H9 (cell line): ENCODE data around the gene ZNF430. TPM values are rescaled to one million over a fixed set of nuclear protein-coding genes. Genes with fewer than 3 reads are reported as not detected.
A peak's percentile ranks its signal among the peaks of the same experiment; 100 is the strongest.

ENCODE experiments used
- DNase-seq: peaks from one replicate; pipeline ENCODE4 v3.0.0-alpha.2; 2017
- H2AFZ ChIP-seq: one replicate; pipeline ENCODE4 v1.6.1; 2013; ENCODE audit warnings: mild to moderate bottlenecking, low read length, control low read depth, moderate library complexity
- H2AK5ac ChIP-seq: 2 replicates; pipeline ENCODE4 v1.6.1; 2013; ENCODE audit warnings: low read length, control low read depth, mixed read lengths; ENCODE audit not compliant: insufficient read length
- H2BK120ac ChIP-seq: one replicate; pipeline ENCODE4 v1.6.1; 2013; ENCODE audit warnings: low read depth, mild to moderate bottlenecking, low read length, control low read depth, inconsistent platforms; ENCODE audit not compliant: poor library complexity, severe bottlenecking
- H2BK12ac ChIP-seq: 2 replicates; pipeline ENCODE4 v1.6.1; 2013; ENCODE audit warnings: low read length, control low read depth, mixed read lengths, low read depth; ENCODE audit not compliant: insufficient read length
- H2BK15ac ChIP-seq: 2 replicates; pipeline ENCODE4 v1.6.1; 2013; ENCODE audit warnings: low read depth, low read length, control low read depth
- H2BK20ac ChIP-seq: one replicate; pipeline ENCODE4 v1.6.1; 2013; ENCODE audit warnings: low read depth, mild to moderate bottlenecking, low read length, control low read depth, inconsistent platforms; ENCODE audit not compliant: poor library complexity, severe bottlenecking
- H2BK5ac ChIP-seq: 2 replicates; pipeline ENCODE4 v1.6.1; 2013; ENCODE audit warnings: low read length, control low read depth, mixed read lengths; ENCODE audit not compliant: insufficient read length
- H3K14ac ChIP-seq: 2 replicates; pipeline ENCODE4 v1.6.1; 2013; ENCODE audit warnings: low read length, control low read depth; ENCODE audit not compliant: insufficient read depth
- H3K18ac ChIP-seq: 2 replicates; pipeline ENCODE4 v1.6.1; 2013; ENCODE audit warnings: low read depth, mild to moderate bottlenecking, mixed read lengths, low read length, control low read depth; ENCODE audit not compliant: insufficient read length
- H3K23ac ChIP-seq: 2 replicates; pipeline ENCODE4 v1.6.1; 2013; ENCODE audit warnings: low read length, control low read depth, mixed read lengths, low read depth; ENCODE audit not compliant: insufficient read length
- H3K23me2 ChIP-seq: 2 replicates; pipeline ENCODE4 v1.6.1; 2013; ENCODE audit warnings: low read depth, mild to moderate bottlenecking, mixed read lengths, low read length, control low read depth; ENCODE audit not compliant: insufficient read length, poor library complexity, severe bottlenecking
- H3K27ac ChIP-seq: 2 replicates; pipeline ENCODE4 v1.5.1; 2013; ENCODE audit warnings: low read length, control low read depth, mixed read lengths, low read depth; ENCODE audit not compliant: insufficient read length
- H3K27me3 ChIP-seq: 2 replicates; pipeline ENCODE4 v1.6.1; 2013; ENCODE audit warnings: low read length, control low read depth, inconsistent platforms; ENCODE audit not compliant: insufficient read depth
- H3K4ac ChIP-seq: 2 replicates; pipeline ENCODE4 v1.6.1; 2013; ENCODE audit warnings: low read depth, mild to moderate bottlenecking, control low read depth, inconsistent platforms, low read length, moderate library complexity
- H3K4me1 ChIP-seq: 2 replicates; pipeline ENCODE4 v1.6.1; 2013; ENCODE audit warnings: low read length, control low read depth, inconsistent platforms; ENCODE audit not compliant: insufficient read depth
- H3K4me2 ChIP-seq: 2 replicates; pipeline ENCODE4 v1.6.1; 2013; ENCODE audit warnings: low read length, control low read depth, mixed read lengths; ENCODE audit not compliant: insufficient read length, insufficient read depth
- H3K56ac ChIP-seq: 2 replicates; pipeline ENCODE4 v1.6.1; 2013; ENCODE audit warnings: low read depth, mild to moderate bottlenecking, mixed read lengths, low read length, control low read depth; ENCODE audit not compliant: insufficient read length
- H3K79me1 ChIP-seq: 2 replicates; pipeline ENCODE4 v1.6.1; 2013; ENCODE audit warnings: low read depth, mild to moderate bottlenecking, moderate library complexity, low read length, control low read depth, inconsistent platforms; ENCODE audit not compliant: insufficient read depth, poor library complexity, severe bottlenecking
- H3K79me2 ChIP-seq: 2 replicates; pipeline ENCODE4 v1.6.1; 2013; ENCODE audit warnings: low read length, control low read depth, inconsistent platforms; ENCODE audit not compliant: insufficient read depth
- H3K9ac ChIP-seq: 2 replicates; pipeline ENCODE4 v1.6.1; 2013; ENCODE audit warnings: low read length, control low read depth, mixed read lengths; ENCODE audit not compliant: insufficient read length; ENCODE audit errors: extremely low read depth
- H3K9me3 ChIP-seq: one replicate; pipeline ENCODE4 v1.6.1; 2013; ENCODE audit warnings: low read depth, low read length, inconsistent platforms; ENCODE audit not compliant: control insufficient read depth
- H3T11ph ChIP-seq: one replicate; pipeline ENCODE4 v1.6.1; 2013; ENCODE audit warnings: mild to moderate bottlenecking, low read length, control low read depth, inconsistent platforms
- H4K20me1 ChIP-seq: one replicate; pipeline ENCODE4 v1.6.1; 2013; ENCODE audit not compliant: control insufficient read depth, insufficient read length, insufficient read depth
- H4K5ac ChIP-seq: 2 replicates; pipeline ENCODE4 v1.6.1; 2013; ENCODE audit warnings: low read depth, mild to moderate bottlenecking, mixed read lengths, low read length, control low read depth; ENCODE audit not compliant: insufficient read length
- H4K8ac ChIP-seq: replicated peaks from 2 replicates; pipeline ENCODE4 v1.6.1; 2013; ENCODE audit warnings: low read length, control low read depth, mixed read lengths, low read depth; ENCODE audit not compliant: insufficient read length
- H4K91ac ChIP-seq: 2 replicates; pipeline ENCODE4 v1.6.1; 2013; ENCODE audit warnings: low read depth, mild to moderate bottlenecking, moderate library complexity, mixed read lengths, low read length, control low read depth; ENCODE audit not compliant: insufficient read length
- H3K27ac Mint-ChIP-seq, 3 experiments: 2 replicates in 2 of 3; 3 replicates in 1 of 3; pipeline ENCODE4 v1.8.0; 2020 to 2021; ENCODE audit warnings: mixed read lengths in 3 of 3, mild to moderate bottlenecking in 1 of 3, moderate library complexity in 1 of 3
- H3K27me3 Mint-ChIP-seq: 2 replicates; pipeline ENCODE4 v1.8.0; 2021; ENCODE audit warnings: low read depth, mild to moderate bottlenecking, moderate library complexity, mixed read lengths
- H3K36me3 Mint-ChIP-seq, 3 experiments: 2 replicates in 2 of 3; 3 replicates in 1 of 3; pipeline ENCODE4 v1.8.0; 2020 to 2021; ENCODE audit warnings: low read depth in 3 of 3, mixed read lengths in 3 of 3; ENCODE audit not compliant: insufficient read depth in 1 of 3
- H3K4me1 Mint-ChIP-seq, 2 experiments: 2 replicates each; pipeline ENCODE4 v1.8.0; 2020; ENCODE audit warnings: mixed read lengths in 2 of 2
- H3K4me3 Mint-ChIP-seq, 2 experiments: 2 replicates in 1 of 2; 3 replicates in 1 of 2; pipeline ENCODE4 v1.8.0; 2020 to 2021; ENCODE audit warnings: mild to moderate bottlenecking in 2 of 2, mixed read lengths in 2 of 2, moderate library complexity in 1 of 2
- H3K9me3 Mint-ChIP-seq, 2 experiments: 2 replicates in 1 of 2; 3 replicates in 1 of 2; pipeline ENCODE4 v1.8.0; 2020; ENCODE audit warnings: mild to moderate bottlenecking in 2 of 2, mixed read lengths in 2 of 2, moderate library complexity in 1 of 2
- CTCF ChIP-seq: fragments of 200-600 bp; sonication (generic); conservative IDR thresholded peaks from 3 replicates; pipeline ENCODE4 v1.8.0; 2021; ENCODE audit warnings: antibody characterized with exemption, mild to moderate bottlenecking
- whole genome bisulfite sequencing: extraction: QIAGEN DNeasy Blood & Tissue Kit; methylation state at CpG from one replicate; pipeline ENCODE4 v1.1.7; 2013; ENCODE audit warnings: missing lambda C conversion rate, low lambda C conversion rate, mixed read lengths; ENCODE audit not compliant: insufficient read length; ENCODE audit errors: extremely low coverage; 5-methylcytosine and 5-hydroxymethylcytosine counted together
- total RNA-seq: library from RNA; stranded (reverse); gene quantifications from 2 replicates; pipeline ENCODE4 v1.2.1, GENCODE V29; 2021

The ZNF430 gene
- total RNA-seq, 1 experiment from 2014 or later, result 17.7 TPM

- Mint-ChIP-seq H3K27me3 (no peaks in the 10 kb centered on the region), H3K9me3 (no peaks in the 10 kb centered on the region), H3K36me3 (peaks cover 26 to 69% (median 53%) of the 10 kb centered on the region in 3 experiments; a peak in 6 of 7 replicates), H3K4me1 (no peaks in the 10 kb centered on the region), H3K27ac (peak overlapping the region in 2 of 3 experiments; percentile 0 to 78; a peak in 3 of 7 replicates), H3K4me3 (no peak overlapping the region)
- Histone ChIP-seq H3K27me3 (no peaks in the 10 kb centered on the region), H3K79me2 (no peaks in the 10 kb centered on the region), H4K91ac (no peak overlapping the region), H3K23me2 (no peaks in the 10 kb centered on the region), H3K18ac (no peak overlapping the region), H3K56ac (no peak overlapping the region), H2AFZ (no peak overlapping the region), H3K23ac (no peak overlapping the region), H2BK20ac (no peak overlapping the region), H4K8ac (no peak overlapping the region), H4K20me1 (no peaks in the 10 kb centered on the region), H2BK12ac (no peak overlapping the region), H4K5ac (no peak overlapping the region), H3T11ph (no peak overlapping the region), H3K4me1 (no peaks in the 10 kb centered on the region), H2BK15ac (no peak overlapping the region), H3K79me1 (no peaks in the 10 kb centered on the region), H3K4ac (no peak overlapping the region), H3K14ac (no peak overlapping the region), H3K9ac (no peak overlapping the region), H3K4me2 (no peak overlapping the region), H2AK5ac (no peak overlapping the region), H3K9me3 (no peaks in the 10 kb centered on the region), H2BK5ac (no peak overlapping the region), H3K27ac (no peak overlapping the region), H2BK120ac (no peak overlapping the region)
- WGBS, result no CpG with 5 or more reads among the region's 2 CpGs
- TF ChIP-seq CTCF, result no peak
- DNase-seq, result no peak
These were observed 81.2 kb downstream of the ZNF430 start for GRCh38 chr19:21101521-21102242.
